GM12801 (cell line): Measurements from ENCODE around the gene KCNE2.

Experiments
- CTCF ChIP-seq: IDR thresholded peaks from one replicate; pipeline ENCODE4 v1.5.1; 2011; ENCODE audit warnings: control low read depth; ENCODE audit not compliant: insufficient read length; ENCODE audit errors: extremely low read depth

Gene KCNE2

GRCh38 chr21:34363733-34364132 is at the start of gene KCNE2:
Gene KCNE2, plus strand, starts transcription at chr21:34364006. Its CDS starts 6,473 bp downstream, at chr21:34370479.
- TF ChIP-seq CTCF, result no peak

DNA sequence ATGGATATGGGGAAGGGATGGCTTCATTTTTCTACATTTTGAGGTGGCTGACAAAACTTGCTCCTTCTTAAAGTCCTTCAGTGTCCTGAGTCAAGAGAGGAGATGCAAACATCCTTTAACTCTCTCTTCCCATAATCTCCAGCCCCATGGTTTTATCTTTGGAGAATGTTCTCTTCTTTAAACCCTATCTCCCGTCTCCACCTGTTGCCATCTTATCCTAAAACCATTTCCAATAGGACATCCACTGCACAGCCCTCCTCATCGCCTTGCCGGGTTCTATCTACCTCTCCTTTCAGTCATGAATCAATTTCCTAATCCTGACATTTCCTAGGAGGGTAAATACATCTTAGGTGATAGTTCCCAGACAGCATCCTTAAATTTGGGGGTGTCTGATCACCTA is 44.2 kb upstream of the KCNE2 start:
- TF ChIP-seq CTCF, result no peak

DNA sequence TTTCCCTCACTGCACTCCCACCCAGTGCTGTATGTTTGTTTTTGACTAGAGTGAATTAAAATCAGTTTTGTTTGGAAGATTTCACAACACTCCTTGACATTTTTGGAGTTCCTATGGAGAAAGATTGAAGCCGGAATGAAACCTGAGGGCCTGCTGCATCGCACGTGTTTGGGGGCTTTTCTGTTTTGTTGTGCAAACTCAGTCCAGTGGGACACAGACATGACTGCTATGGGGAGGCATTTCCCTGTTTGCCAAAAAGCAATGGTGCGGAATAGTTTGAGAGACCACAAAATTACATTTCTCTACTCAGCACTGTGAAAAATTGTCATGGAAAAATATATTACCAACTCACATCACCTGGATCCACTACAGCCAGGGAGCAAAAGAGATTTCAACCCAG is 43.8 kb upstream of the KCNE2 start:
- no peak for TF ChIP-seq CTCF

GRCh38 chr21:34330055-34330454 is 33.8 kb upstream of the KCNE2 start:
- no peak for TF ChIP-seq CTCF

DNA sequence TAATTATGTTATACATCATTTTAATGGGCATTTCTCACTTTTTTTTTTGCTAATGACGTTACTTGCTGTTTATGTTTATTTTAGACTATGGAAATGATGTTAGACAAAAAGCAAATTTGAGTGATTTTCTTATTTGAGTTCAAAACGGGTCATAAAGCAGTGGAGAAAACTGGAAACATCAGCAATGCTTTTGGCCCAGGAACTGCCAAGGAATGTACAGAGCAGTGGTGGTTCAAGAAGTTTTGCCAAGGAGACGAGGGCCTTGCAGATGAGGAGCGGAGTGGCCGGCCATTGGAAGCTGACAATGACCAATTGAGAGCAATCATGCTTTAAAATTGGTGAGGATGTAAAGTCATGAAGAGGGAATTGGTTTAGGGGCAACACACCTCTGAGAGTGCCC is 32.1 kb upstream of the KCNE2 start:
- no peak for TF ChIP-seq CTCF

- no peak for TF ChIP-seq CTCF
Measured at GRCh38 chr21:34332347-34332746, 31.5 kb upstream of the KCNE2 start.

DNA sequence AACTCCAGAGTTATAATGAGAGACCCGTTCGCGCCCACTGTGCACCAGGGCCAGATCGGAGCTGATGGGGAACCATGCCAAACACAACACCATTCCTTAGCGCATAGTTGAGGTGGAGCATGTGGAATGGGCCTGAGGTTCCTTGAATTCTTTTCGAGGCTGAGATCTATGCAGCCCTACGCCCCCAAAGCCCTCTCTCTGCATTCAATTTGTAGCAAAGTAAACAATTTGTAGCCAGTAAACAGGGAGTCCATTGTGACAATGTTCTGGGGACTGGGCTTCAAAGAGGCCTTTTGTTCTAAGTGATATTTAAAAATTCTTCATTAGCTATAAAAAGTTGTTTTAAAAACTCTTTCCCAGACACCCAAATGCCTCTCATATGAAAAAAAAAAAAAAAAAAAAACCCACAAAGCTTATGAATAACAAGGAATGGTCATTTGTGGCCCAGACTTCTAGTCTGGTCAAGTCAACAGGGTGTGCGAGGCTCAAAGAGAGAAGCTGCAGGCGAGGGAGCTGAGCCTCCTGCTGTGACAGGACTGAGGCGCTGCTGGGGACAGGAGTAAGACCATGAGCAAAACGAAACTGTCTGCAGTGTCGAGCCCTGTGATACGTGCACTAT is 30.6 kb upstream of the KCNE2 start:
- TF ChIP-seq CTCF, result no peak
